ENCODE measurements around the gene KCNH2.

The KCNH2 gene

DNA sequence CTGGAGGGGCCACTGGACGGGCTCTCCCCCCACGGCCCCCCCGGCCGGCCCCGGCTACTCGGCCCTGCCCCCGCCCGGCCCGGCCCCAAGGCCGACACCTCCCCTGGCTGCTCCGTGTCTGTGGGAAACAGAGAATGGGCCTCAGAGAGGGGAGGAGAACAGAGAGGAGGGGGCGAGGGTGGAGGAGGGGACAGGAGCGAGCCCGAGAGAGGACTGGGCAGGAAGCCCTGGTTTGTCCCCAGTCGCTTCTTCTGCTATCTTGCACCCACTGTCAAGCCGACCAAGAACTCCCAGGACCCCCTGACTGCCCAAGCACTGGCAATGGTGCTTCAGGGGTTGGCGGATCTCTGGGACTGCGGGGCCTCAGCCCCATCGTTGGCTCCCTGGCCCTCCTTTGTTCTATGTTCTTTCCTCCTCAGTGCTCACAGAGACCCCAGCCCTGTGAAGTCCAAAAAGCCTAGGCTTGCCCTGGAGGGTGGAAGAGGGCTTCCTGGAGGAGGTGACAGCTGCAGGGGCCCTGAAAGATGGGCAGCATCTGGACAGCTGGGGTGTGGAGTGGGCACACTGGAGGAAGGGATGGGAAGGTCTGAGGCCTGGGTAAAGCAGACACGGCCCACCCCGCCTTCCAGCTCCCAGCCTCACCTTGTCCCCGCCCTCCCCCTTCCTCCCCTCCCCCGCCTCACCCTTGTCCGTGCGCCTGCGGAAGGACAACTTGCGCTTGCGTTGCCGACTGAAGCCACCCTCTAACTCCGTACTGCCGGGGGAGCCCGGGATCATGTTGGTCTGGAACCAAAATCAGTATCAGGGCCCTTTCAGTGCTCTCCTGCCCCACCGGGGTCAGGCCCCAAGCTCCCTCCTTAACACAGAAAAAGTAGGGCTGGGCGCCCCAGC lies 30.1 kb downstream of the KCNH2 start:
- no peak for DNase-seq (ENCODE audit: low spot score)

DNA sequence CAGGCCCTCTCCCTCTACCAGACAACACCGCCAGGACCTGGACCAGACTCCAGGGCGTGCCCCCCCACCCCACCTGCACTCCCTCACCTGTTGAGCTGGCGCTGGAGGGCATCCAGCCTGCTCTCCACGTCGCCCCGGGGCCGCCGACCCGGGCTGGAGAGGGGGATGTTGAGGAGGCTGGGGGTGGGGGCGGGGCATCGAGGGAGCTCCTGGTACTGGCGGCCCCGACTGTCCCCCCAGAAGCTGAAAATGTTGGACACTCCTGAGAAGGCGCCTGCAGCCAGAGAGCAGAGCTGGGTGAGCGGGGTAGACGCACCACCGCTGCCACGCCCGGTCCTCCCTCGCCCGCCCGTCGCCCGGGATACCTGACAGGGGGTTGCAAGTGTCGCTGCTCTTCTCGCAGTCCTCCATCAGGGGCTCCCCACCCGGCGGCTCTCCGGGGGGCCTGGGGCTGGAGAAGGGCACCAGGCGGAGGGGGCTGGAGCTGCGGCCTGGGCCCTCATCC lies 30.8 kb downstream of the KCNH2 start:
- DNase-seq (ENCODE audit: low spot score) = no peak

DNA sequence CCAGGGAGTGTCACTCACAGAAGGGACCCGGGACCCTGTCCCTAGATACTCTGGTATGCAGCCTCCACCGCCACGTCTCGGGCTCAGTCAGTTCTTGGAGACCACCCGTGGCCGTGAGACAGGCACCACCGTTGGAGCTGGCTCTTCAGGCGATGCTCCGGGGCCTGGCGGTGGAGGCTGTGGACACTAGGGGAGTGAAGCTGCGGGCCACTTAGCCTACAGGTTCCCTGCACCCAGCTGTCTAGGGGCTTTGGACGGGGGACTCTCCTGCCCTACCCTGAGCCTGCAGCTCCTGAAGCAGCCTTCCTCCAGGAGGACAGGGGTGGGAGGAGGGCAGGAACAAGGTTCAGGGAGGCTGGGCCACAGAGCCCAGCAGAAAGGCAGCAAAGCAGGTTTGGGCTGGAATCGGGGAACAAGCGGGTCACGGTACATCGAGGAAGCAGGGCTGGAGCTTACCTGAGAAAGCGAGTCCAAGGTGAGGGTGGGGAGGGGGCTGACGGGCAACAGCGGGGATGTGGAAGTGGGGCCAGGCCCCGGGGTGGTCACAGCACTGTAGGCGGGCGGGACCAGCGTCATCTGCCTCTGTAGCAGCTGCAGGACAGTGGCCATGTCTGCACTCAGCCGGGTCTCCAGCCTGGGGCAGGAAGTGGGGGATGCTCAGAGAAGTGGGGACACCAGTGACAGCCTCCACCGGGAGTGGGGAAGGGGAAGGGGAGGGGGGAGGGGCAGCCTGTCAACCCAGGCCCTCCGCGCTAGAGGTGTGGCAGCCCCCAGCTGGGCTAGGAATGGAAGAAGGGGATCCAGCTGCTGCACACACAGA lies 31.5 kb downstream of the KCNH2 start:
- no peak for DNase-seq (ENCODE audit: low spot score)

DNA sequence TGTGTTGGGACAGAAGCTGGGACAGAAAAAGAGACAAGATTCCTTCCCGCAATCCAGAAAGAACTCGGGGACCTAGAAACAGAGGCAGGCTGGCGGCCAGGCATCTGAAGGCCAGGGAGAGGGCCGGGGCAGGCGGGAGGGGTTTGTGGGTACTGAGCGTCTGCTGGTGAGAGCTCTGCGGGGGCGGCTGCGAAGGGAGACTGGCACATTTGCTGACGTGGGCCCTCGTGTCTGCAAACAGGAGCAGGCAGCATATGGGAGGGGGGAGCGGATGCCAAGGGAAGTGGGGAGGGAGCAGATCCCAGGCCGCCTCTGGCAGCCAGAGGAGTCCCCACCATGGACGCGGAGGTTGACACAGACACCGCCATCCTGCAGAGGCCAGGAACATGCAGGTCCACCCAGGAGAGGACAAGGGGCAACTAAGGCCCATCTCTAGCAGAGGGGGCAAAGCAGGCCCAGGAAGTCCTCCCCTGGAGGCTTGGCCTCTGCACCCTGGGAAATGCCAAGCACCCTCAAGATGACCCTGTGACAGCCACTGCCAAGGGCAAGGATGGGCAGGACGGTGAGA lies 32.2 kb downstream of the KCNH2 start:
- DNase-seq (ENCODE audit: low spot score) = no peak

DNA sequence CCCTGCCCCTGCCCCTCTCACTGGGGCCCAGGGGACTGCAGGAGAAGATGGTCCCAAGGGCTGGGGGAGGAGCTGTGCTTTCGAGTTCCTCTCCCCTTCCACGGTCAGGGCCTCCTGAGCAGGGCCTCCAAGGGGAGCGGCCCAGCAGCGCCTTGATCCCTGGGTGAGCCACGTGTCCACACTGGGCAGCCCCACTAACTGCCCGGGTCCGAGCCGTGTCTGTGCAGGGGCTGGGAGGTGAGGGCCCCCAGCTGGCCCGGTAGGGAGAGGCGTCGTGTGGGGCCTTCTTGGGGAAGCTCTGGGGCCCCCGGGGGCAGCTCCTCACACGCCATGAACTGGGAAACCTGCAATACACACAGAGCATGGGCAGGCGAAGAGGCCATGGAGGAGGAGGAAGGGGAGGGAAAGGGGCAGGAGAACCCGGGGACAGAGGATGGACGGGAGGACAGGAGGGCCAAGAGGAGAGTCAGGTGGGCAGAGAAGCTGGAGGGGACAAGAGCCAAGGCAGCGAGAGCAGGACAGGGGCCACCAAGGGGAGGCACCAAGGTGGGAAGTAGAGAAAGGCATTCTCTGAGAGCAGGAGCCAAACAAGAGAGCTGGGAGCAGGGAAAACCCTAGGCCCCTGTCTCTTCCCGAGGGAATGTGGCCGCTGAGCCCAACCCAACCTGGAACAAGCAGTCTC lies 32.8 kb downstream of the KCNH2 start:
- no peak for DNase-seq (ENCODE audit: low spot score)

DNA sequence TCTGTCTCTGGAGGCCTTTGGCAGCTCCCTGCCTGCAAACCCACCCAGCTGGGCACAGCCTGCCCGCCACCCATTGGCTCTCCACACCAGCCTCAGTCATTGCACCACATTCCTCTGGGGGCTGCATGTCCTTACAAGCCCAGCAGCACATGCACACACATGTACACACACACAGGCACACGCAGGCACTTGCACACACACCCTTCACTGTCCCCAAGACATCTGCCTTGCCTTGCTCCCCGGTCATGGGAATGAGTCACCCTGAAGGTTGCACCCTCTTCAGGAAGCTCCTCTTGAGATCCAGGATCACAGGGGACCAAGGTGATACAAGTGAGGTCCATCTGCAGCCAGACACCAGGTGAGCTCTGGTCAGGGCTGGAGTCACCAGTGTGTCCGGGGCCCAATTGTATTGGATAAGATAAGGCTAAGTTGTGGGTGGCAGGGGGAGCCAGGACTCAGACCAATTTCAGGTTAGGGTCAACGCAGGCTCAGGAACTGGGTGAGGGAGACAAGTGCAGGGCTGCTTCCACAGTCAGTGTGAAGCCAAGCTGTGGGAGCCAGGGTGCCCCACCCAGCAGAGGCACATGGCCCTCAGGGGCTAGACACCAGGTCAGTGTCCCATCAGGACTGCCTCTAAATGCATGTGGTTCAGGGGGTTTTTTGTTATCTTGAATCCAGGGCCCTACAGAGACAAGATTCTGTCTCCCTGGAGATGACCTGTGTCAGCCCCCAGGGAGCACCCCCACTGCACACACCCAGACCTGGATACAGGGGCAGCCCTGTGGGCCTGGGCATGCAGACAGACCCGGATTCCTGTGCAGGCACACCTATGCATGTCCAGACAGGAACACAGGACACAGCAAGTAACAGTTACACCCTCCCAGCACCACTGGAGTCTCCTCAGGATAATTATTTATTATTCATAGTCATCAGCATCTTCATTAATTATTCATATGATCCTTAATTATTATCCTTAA lies 33.8 kb downstream of the KCNH2 start:
- DNase-seq (ENCODE audit: low spot score) = no peak

DNA sequence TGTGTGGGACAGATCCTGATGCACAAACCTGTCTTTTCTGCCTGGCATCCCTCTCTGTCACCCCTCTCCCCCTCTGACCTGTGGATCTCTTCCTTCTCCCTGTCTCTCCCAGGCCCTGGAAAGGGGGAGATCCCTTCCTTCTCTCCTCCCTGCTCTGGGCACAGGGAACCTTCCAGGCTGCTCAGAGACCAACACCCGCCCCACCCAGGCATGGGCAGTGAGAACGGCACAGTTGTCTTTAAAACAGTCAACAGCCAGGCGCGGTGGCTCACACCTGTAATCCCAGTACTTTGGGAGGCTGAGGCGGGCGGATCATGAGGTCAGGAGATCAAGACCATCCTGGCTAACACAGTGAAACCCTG lies 34.7 kb downstream of the KCNH2 start:
- no peak for DNase-seq (ENCODE audit: low spot score)

DNA sequence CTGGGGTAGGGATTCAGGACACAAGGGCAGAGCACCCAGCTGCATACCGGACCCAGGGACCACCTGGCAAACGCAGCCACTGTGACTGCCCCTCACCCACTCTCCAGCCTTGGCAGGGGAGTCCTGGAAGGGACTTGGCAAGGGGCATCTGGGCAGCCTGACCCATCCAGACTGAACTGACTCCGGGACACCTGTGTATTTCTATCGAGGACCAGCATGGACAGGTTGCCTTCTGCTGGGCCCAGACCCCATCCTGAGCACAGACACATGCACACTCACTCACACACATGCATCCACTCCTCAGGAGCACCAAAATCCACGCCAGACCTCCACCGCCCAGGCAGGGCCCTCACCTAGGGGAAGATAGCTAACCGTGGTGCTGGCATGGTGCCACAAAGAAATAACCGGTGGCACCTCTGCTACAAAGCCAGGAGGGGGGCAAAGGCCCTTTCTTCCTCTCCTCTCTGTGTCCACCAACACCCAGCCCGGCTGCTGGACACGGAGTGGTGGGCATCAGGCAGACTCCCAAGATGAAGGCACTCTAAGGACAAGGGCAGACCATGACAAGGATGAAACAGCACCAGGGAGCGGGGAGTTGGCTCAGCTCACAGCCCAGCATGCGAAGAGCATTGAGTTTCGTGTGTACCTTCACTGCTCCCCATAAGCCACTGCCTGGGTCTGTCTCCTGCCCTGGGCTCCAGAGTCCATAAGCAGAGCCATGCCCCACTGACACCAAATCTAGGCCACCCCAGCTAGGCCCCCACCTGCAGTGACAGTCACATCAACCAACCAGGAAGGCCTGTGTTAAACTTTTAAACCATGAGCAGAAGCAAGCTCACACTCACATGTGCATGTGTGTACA lies 35.3 kb downstream of the KCNH2 start:
- no peak for DNase-seq (ENCODE audit: low spot score)

DNA sequence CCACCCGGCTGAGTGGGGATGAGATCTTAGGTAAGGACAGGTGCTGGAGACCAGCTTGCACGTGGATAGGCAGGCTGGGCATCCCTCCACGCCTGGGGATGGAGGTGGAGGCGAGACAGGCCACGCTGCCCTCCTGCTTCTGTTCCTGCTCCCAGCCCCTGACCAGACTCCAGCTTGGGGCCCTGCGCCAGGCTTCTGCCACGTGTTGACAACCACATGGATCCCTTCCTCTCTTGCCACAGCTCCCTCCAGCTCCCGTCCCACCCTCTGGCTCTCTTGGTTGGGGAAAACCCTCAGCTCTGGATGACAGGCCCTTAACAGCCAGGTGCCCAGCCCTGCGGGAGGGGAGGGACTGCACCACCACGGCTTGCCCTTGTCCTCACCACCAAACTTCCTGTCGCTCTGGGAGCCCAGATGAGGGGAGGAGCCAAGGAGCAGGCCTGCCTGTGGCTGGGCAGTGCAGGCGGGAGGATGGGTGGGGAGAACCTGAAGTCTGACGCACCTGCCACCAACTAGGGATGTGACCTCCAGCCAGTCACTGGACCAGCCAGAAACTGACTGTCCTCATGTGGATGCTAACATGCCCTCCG lies 36.0 kb downstream of the KCNH2 start:
- peak; percentile 39 for DNase-seq (ENCODE audit: low spot score)

DNA sequence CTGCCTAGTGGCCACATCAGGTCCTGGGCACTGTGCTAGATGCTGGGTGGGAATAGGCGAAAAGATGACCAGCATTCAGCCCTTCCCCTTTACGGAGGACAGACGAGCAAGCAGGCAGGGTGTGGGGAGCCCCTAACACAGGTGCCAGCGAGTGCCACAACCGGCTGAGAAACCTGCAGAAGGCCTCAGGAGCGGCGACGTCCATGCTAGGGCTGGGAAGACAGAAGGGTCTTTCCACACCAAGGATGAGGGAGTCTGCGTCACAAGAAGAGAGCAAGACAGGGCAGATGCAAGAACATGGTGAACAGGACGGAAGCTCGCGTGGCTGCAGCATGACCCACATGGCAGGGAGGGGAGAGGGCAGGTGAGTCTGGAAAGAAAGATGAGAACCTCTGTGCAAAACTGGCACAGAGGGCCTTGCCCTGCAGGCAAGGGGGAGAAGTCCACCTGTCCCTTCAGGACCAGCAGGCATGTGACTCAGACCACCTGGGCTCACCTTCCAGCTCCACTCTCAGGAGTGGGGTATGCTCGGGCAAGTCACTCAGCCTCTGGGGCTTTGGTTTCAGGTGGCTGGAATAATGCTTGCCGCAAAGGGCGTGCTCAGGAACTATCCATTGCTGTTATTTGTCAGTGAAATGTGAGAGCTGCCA lies 36.6 kb downstream of the KCNH2 start:
- DNase-seq (ENCODE audit: low spot score) = no peak

DNA sequence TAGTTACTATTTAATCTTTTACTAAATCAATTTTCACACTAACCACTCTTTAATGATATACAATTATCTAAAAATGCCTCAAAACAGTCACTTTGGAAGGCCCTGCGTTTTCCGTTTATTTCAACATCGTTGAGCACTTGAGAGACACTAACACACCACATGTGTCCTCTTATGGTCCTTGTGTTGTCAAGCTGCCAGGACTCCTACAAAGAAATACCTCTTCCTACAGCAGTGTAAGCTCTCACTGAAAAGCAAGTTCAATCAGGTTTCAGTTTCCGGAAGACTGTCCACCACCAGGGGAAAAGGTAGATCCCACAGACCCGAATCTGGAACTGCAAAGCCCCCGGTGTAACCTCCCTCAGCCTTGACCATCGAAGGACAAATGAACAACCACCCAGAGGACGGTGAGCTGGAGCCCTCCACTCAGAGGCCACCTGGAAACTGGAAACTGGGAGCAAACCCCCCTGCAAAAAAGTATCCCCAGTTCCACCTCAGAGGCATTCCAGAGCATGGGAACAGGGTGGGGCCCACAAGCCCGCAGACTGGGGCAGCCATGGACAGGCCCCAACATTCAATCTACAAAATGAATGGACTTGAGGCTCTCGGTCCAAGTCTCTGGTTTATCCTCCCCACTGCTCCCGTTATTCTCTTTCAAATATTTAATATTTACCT lies 37.6 kb downstream of the KCNH2 start:
- no peak for DNase-seq (ENCODE audit: low spot score)

DNA sequence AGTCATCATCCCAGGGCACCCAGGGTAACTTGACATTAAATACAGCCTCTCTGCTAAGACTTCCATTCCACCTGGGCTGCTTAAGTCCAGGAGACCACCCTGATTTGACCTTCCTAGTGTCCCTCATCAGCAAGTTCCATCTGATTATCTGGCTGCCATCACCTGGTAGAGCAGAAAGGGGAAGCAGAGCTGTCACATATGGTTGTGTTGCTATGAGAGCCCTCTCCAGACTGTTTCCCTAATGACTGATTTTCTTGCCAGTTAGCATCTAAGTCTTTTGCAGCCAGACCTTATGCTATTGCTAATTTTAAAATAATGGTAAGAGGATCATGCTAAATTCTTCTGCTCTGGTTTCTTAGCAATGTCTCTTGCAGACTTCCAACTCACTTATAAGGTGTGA lies 38.7 kb downstream of the KCNH2 start:
- no peak for DNase-seq (ENCODE audit: low spot score)

DNA sequence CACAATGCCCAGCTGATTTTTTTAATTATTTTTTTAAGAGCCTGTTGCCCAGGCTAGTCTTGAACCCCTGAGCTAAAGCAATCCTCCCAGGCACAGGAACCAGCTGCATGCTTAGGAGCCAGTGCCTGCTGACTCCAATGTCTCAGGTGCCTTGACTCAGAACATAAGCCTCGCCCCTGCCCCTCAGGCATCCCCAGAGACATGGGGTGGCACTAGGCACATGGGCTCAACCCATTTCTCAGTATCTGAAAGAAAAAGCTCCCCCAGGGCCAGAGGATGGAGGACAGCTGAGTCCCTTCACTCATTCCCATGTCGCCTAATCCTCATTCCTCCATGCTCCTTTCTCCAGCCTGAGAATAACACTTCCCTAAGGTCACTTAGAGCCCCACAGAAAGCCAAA lies 39.1 kb downstream of the KCNH2 start:
- DNase-seq (ENCODE audit: low spot score) = no peak

DNA sequence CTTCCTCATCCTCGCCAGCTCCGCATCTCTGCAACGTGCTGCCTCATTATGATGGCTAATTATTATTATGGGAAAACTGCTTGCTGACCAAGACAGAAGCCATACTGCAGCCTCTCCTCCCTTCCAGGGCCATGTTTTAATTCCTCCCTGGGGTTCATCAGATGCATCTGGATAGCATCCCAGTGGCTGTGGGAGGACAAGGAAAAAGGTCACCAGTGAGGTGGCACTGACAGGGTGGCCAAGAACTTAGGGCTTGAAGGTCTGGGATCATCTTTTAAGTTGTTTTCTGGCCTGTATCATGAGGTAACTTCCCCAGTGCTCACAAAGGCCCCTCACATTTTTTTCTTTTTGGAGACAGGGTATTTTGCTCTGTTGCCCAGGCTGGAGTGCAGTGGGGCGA lies 39.6 kb downstream of the KCNH2 start:
- DNase-seq (ENCODE audit: low spot score) = no peak

DNA sequence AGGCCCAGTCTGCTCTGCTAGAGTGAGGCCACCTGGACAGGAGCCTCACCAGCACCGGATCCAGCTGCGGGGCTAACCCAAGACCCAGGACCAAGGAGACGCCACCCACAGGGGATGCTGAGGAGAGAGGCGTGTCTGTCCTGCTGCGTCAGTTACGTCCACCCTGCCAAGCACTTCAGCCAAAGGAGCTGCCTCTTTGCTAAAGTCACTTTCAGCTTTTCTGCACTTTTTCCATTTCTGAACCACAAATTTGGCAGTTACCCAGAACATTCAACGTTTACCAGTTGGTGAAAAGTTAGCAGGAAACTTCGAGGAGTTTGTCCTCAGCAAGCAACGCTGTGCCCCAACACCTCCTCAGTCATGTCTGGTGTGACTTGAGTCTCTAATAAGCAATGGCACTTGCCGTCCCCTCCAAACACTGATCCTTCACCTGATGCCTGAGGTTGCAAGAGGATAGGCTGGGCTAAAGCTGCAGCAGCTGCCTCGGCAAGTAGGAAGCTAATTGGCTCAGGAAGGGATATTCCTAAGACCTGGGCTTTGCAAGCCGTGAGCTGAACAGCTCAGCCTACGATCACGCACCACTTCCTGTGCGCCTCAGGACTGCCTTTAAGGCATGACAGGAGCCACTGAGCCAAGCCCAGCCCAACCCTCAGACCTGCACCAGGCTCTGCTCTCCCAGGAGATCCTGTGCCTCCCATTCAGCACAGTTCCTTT lies 40.1 kb downstream of the KCNH2 start:
- DNase-seq (ENCODE audit: low spot score) = peak; percentile 9

DNA sequence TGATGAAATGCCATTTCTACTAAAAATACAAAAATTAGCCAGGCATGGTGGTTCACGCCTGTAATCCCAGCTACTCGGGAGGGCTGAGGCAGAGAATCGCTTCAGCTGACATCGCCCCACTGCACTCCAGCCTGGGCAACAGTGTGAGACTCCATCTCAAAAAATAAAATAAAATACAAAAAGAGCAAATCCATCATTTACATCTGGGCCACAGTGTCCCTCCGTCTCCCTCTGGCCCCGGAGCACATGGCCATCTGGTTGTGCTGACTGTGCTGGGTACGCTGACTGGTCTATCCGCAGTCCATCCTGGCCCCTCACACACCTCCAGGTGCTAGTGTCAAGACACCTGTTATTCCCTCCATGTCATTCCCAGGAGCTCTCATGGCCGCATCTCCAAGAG lies 42.1 kb downstream of the KCNH2 start:
- DNase-seq (ENCODE audit: low spot score) = no peak

DNA sequence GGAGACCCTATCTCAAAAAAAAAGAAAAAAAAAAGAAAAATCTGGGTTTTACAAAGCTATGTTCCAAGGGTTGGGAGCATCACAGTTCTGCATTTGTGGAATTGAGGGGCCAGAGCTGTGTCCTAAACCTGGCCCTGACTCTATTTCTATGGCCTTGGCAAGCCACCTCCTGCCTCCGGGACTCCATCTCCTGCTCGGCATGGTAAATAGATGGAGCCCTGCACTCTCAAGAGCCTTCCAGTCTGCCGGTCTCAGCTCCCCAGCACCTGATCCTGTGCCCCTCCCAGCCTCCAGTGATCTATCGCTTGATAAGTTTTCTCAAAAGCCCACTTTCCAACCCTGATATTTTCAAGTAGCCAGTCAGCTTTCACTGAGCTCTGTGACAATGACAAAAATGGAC lies 43.0 kb downstream of the KCNH2 start:
- no peak for DNase-seq (ENCODE audit: low spot score)

Measured in activated CD4-positive, alpha-beta T cell treated with anti-CD3 and anti-CD28 coated beads, Interleukin-2, Interleukin-4, amounts not matched to agents 100 ng/mL and 50 ng/mL, durations not matched to agents 16 hours and 8 hours (primary cell).